Fibroblast of lung (primary cell): ENCODE data around the gene ERGIC1.

Source experiments
- EZH2 ChIP-seq: IDR thresholded peaks from 2 replicates; pipeline ENCODE4 v1.5.1; 2012; ENCODE audit warnings: low read length, control low read depth, mild to moderate bottlenecking; ENCODE audit errors: missing control alignments
- TF ChIP-seq, protein P1 (sequence below), 2 donors: IDR thresholded peaks in 1 of 2; conservative IDR thresholded peaks in 1 of 2; 1 replicate in 1 of 2; 2 replicates in 1 of 2; pipeline ENCODE4 v1.5.1; 2011 to 2012; ENCODE audit warnings: low read length in 2 of 2, control low read depth in 1 of 2, inconsistent platforms in 1 of 2, low read depth in 1 of 2, mild to moderate bottlenecking in 1 of 2

DNA sequence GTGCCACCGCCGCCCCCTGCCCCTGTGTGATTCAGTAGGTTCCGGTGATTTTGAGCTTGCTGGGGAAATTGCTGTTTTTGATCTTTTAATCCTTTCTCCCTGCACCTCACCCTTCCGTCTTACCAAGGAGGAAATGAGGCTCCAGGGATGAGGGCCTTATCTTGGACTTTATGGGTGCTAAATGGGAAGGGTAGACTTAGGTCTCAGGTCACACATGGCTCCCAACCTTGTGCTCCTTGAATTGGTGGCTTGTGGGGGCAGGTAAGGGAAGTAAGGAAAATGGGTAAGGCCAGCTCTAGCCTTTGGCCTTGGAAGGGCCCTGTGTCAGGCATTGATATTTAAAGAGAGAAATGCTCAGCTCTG, 1.9 kb downstream of the ERGIC1 start:
- TF ChIP-seq, protein P1, sequence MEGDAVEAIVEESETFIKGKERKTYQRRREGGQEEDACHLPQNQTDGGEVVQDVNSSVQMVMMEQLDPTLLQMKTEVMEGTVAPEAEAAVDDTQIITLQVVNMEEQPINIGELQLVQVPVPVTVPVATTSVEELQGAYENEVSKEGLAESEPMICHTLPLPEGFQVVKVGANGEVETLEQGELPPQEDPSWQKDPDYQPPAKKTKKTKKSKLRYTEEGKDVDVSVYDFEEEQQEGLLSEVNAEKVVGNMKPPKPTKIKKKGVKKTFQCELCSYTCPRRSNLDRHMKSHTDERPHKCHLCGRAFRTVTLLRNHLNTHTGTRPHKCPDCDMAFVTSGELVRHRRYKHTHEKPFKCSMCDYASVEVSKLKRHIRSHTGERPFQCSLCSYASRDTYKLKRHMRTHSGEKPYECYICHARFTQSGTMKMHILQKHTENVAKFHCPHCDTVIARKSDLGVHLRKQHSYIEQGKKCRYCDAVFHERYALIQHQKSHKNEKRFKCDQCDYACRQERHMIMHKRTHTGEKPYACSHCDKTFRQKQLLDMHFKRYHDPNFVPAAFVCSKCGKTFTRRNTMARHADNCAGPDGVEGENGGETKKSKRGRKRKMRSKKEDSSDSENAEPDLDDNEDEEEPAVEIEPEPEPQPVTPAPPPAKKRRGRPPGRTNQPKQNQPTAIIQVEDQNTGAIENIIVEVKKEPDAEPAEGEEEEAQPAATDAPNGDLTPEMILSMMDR (conservative IDR thresholded peaks at IDR 0.05 in 1 of 2, IDR thresholded peaks at IDR 0.05 in 1 of 2; ENCODE audit: low read depth in 1 of 2, low read length in 2 of 2), result no peak
- no peak for TF ChIP-seq EZH2
